Renal cortex interstitium (tissue), 11 donors: Measurements from ENCODE around the gene PEF1. TPM values are rescaled to one million over a fixed set of nuclear protein-coding genes. Genes with fewer than 3 reads are reported as not detected.

Source experiments
- DNase-seq, 11 donors: peaks; one replicate each; pipeline ENCODE4 v3.0.0-alpha.2; 2013; ENCODE audit warnings: low read depth in 9 of 11, low spot score in 4 of 11; ENCODE audit errors: extremely low read depth in 1 of 11
- polyA plus RNA-seq, 3 donors: library from polyadenylated mRNA; unstranded; fragments of 120-200 nt; gene quantifications; one replicate each; pipeline ENCODE4 v1.2.1, GENCODE V29; 2013; ENCODE audit not compliant: insufficient read length in 3 of 3

Gene PEF1
- polyA plus RNA-seq, 3 donors = 69.7 to 75.8 (median 75.7) TPM

DNA sequence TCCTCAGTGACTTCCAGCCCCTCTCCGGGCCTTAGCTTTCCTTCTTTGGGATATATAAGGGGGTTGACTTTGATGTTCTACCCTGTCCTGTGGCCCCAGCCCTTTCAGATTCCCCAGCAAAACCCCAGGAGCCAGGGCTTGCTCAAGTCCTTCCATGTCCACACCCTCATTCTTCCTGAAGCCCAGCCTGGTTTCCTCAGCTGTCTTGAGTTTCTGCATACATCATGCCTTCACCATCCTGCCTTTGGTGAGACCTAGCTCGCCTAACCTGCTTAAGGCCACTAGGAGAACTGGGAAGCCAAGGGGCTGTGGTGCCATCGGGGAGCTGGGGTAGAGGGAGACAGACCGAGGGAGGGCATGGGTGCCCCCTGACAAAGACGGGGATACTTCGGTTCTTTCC, 17.2 kb upstream of the PEF1 start:
- no peak for DNase-seq

DNA sequence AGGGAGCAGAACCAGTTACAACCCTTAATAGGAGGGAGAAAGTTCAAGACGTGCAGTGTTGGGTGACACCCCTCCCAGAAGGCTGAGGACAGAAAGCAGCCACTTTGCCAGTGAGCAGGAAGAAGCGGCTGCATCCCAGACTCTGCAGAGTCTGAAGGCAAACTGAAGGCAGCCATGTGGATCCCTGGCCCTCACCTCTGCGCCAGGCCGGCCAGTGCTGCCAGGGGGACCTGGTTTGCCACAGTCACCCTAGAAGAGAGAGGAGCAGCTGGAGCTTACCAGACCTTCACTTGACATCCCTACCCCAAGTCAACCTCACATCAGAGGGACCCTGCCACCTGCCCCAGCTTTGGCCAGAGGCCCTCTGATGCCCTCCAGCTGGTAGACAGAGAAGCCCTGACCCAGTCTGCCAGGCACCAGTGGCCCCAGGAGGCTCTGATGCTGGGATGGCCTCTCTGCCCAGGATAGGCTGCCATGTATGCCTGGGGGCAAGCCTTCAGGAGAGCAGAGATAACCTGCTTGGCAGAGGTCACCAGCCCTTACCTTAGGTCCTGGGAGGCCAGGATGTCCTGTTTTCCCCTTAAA, 16.3 kb upstream of the PEF1 start:
- no peak for DNase-seq

DNA sequence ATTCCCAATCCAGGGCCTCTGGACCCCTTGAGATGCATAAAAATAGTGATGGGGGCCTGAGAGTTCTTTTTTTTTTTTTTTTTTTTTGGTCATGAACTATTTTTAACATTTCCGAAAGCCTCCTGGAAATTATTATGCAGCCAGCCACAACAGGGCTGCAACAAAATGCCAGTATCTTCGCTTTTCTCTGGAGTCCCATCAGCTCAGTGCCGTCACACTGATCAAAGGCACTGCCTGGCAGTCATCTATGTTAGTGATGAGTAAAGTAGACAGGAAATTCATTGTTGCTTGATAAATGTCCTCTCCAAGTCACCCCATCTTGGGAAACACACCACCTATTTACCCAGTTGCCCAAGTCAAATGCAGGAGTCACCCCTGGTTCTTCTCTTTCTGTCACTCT, 15.2 kb upstream of the PEF1 start:
- no peak for DNase-seq

- no peak for DNase-seq
These were observed 14.0 kb upstream of the PEF1 start for GRCh38 chr1:31658721-31659120.

- no peak for DNase-seq
These were observed 13.4 kb upstream of the PEF1 start for GRCh38 chr1:31657972-31658510.

- DNase-seq = no peak
These were observed 12.5 kb upstream of the PEF1 start for GRCh38 chr1:31657020-31657804.

- DNase-seq = no peak
These were observed 11.1 kb upstream of the PEF1 start for GRCh38 chr1:31655756-31656155.

- no peak for DNase-seq
These were observed 10.4 kb upstream of the PEF1 start for GRCh38 chr1:31655104-31655503.

DNA sequence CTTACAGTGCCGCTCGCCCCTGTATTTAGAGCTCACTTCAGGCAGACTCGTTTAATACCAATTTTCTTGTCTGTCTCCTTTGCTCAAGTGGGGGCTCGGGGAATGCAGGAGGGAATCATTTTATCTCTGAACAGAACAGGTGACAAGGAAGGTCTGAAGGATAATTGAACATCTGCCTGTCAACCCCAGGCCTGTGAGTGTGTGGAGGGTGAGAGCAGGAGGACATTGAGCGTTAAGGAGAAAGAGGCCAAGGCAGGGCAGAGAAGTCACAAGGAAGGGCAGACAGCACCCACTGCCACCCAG, 9.7 kb upstream of the PEF1 start:
- DNase-seq = no peak

- DNase-seq = no peak
These were observed 9.2 kb upstream of the PEF1 start for GRCh38 chr1:31653717-31654473.

- DNase-seq = no peak
These were observed 8.3 kb upstream of the PEF1 start for GRCh38 chr1:31652891-31653499.

DNA sequence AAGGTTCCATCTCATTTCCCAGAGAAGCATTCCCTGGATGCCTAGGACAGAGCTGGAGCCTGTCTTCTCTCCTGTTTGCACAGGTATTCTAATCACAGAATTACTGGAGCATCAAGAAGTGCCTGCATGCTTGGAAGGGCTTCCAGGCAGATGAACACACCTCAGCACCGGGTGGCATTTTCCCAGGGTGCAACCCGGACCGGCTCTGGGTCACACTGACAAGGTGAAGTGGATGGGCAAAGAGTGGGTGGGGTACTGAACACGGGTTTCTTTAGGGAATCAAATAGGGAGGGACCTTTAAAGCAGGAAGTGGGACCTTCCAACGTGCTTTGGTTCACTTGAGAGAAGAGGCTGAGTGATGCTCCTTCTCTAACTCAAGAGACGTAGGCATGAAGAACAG, 7.1 kb upstream of the PEF1 start:
- no peak for DNase-seq

DNA sequence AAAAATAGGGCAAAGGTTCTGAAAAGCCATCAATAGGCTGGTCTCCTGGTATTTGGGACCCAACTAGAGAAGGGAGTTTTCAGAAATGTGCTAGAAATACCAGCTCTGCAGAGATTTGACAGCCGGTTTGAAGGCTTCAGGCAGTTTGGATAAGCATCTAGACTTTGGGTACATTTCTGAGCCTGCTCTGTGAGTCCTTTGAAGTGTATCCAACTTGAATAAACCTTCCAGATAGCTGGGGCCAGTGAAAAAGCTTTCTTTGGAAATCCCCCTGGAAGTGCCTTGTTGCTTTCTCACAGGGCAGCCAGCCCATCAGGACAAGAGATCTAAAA, 6.4 kb upstream of the PEF1 start:
- no peak for DNase-seq

DNA sequence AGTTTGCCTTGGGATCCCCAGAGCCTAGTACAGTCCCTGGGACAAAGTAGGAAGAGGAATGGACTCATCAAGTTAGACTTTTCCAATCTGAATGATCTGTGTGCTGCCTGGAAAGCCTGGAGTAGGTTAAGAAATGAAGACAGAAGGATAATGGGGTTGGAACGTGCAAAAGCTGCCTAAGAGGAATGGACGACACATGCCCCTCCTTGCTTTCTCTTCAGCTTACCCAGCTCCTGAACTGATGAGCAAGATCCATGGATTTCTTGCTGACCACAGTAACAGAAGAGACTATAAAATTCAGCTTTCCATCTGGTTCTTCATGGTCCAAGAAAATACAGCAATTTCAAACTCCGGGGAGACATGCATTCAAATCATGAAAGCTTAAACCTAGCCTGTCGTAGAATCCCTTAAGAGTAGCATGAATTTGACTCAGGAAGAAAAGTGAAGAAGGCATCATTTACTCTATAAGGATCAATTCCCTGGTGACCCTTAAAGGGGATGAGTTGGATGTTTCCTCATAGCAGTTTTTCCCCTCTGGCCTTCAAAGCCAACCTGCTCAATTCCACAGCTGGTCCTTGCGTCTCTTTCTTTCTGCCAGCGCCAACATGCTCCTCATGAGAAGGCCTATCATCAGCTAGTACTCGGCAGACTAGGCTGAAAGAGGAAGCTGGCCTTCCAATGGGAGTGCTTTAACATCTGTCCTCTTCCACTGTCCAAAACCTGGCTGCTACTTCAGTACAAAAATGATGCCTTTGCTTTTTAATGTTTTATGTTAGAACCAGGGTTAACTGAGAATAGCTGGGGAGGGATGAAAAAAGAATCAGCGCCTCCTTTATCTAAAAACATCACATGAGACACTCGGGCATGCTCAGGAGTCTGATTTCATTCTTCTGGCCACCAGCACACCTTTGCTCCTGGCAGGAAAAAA, 5.7 kb upstream of the PEF1 start:
- DNase-seq = no peak

- DNase-seq = no peak
These were observed 4.1 kb upstream of the PEF1 start for GRCh38 chr1:31648641-31649357.

DNA sequence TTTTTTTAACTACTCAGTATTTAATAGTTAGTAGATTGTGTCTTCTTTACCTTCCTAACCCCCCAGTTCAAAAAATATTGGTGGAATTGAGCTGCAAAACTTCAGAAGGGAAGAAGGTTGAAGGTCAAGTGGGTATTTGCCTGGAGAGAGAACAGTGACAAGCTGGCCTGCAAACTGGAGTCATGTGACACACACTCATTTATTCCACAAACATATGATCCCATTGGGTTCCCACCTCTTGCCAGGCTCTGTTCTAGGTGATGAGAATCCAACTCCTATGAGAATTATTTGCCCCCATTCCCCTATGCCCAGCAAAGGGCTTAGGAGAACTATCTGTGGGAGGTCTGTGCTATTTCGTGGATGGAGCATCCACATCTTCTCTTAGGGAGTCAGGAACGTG, 3.5 kb upstream of the PEF1 start:
- DNase-seq = no peak

GRCh38 chr1:31647106-31647505, 2.4 kb upstream of the PEF1 start:
- DNase-seq = no peak

DNA sequence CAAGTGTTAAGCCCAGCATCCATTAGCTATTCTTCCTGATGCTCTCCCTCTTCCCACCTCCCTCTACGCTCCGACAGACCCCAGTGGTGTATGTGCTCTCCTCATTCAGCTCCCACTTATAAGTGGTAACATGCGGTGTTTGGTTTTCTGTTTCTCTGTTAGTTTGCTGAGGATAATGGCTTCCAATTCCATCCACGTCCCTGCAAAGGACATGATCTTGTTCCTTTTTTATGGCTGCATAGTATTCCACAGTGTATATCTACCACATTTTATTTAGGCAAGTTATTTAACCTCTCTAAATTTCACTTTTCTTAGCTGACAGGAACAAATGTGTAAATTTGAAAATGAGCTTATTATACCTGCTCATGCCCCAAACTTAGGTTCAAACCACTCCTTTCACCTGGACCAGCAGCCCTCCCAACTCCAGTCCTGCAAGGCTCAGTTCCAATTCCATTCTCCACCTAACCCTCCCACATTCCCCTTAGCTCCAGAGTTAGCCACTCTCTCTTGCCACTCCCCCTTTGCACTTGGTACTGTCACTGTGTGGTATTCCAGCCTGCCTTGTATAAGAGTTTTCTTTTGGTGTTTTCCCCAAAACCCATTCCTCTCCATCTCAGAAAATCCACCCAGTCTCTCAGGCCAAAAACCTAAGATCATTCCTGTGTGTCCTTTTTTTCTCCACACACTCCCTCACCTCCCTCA, 1.7 kb upstream of the PEF1 start:
- no peak for DNase-seq
